Gastroesophageal sphincter (tissue), 3 donors: ENCODE data around the gene CPD.

Source experiments
- EP300 ChIP-seq: sonication (generic); formaldehyde crosslinking; IDR thresholded peaks from one replicate; pipeline ENCODE4 v1.6.1; 2017; ENCODE audit warnings: antibody characterized with exemption, mild to moderate bottlenecking
- POLR2A ChIP-seq, 2 donors: fragments of 450-650 bp; IDR thresholded peaks; one replicate each; pipeline ENCODE4 v1.6.1; 2017; ENCODE audit warnings: antibody characterized with exemption in 2 of 2, mild to moderate bottlenecking in 2 of 2, moderate library complexity in 1 of 2
- TF ChIP-seq, protein P1 (sequence below), 4 experiments: fragments of 200-600 bp in 2 of 4; fragments of 450-650 bp in 2 of 4; sonication (generic) in 1 of 4; IDR thresholded peaks; one replicate each; pipeline ENCODE4 v1.5.1; 2017 to 2019; ENCODE audit warnings: antibody characterized with exemption in 4 of 4, mild to moderate bottlenecking in 2 of 4, moderate library complexity in 2 of 4

DNA sequence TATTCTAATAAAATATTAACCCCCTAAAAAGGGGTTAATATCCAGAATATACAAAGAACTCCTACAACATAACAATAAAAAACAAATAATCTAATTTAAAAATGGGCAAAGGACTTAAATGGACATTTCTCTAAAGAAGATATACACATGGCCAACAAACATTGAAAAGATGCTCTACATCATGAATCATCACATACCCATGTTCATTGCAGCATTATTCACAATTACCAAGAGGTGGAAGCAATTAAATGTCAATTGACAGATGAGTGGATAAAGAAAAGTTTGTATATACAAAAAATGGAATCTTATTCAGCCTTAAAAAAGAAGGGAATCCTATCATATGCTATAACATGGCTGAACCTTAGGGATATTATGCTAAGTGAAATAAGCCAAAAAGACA is 36.8 kb downstream of the CPD start:
- TF ChIP-seq POLR2A (IDR thresholded peaks at IDR 0.05) (no peak), EP300 (no peak)
- TF ChIP-seq, protein P1, sequence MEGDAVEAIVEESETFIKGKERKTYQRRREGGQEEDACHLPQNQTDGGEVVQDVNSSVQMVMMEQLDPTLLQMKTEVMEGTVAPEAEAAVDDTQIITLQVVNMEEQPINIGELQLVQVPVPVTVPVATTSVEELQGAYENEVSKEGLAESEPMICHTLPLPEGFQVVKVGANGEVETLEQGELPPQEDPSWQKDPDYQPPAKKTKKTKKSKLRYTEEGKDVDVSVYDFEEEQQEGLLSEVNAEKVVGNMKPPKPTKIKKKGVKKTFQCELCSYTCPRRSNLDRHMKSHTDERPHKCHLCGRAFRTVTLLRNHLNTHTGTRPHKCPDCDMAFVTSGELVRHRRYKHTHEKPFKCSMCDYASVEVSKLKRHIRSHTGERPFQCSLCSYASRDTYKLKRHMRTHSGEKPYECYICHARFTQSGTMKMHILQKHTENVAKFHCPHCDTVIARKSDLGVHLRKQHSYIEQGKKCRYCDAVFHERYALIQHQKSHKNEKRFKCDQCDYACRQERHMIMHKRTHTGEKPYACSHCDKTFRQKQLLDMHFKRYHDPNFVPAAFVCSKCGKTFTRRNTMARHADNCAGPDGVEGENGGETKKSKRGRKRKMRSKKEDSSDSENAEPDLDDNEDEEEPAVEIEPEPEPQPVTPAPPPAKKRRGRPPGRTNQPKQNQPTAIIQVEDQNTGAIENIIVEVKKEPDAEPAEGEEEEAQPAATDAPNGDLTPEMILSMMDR (IDR thresholded peaks at IDR 0.05) = no peak
